A204.1 (cell line): ENCODE results near the gene SOS2.

Experiments used
- FAIRE-seq: peaks from 2 replicates; lab custom pipeline; 2012; peaks lifted over from hg19 to GRCh38; lab: Jason Lieb, UNC

The SOS2 gene

GRCh38 chr14:50116181-50116956 is 115.0 kb downstream of the SOS2 start, which contains the start of gene VCPKMT:
Gene VCPKMT (minus strand): TSS chr14:50116572. CDS start chr14:50116552, 20 bp downstream.
- FAIRE-seq, result peak; percentile 61

GRCh38 chr14:50113381-50114035 is 117.9 kb downstream of the SOS2 start:
- FAIRE-seq, result no peak

GRCh38 chr14:50110323-50111037 is 120.9 kb downstream of the SOS2 start:
- FAIRE-seq, result no peak

GRCh38 chr14:50109342-50109741 is 122.0 kb downstream of the SOS2 start:
- no peak for FAIRE-seq

GRCh38 chr14:50107850-50108249 is 123.5 kb downstream of the SOS2 start:
- FAIRE-seq, result no peak

- no peak for FAIRE-seq
Observed at GRCh38 chr14:50106178-50106577, 125.2 kb downstream of the SOS2 start.

- no peak for FAIRE-seq
Observed at GRCh38 chr14:50103558-50103957, 127.8 kb downstream of the SOS2 start.

GRCh38 chr14:50101417-50101816 is 130.0 kb downstream of the SOS2 start:
- no peak for FAIRE-seq

GRCh38 chr14:50100805-50101204 is 130.6 kb downstream of the SOS2 start:
- no peak for FAIRE-seq

- no peak for FAIRE-seq
Observed at GRCh38 chr14:50099335-50099734, 132.0 kb downstream of the SOS2 start.

GRCh38 chr14:50095895-50096294 is 135.5 kb downstream of the SOS2 start:
- no peak for FAIRE-seq

- FAIRE-seq, result no peak
Observed at GRCh38 chr14:50094056-50094755, 137.2 kb downstream of the SOS2 start.

GRCh38 chr14:50093496-50093895 is 137.9 kb downstream of the SOS2 start:
- FAIRE-seq, result no peak

- no peak for FAIRE-seq
Observed at GRCh38 chr14:50092006-50092555, 139.3 kb downstream of the SOS2 start.

- FAIRE-seq, result no peak
Observed at GRCh38 chr14:50091240-50091913, 140.0 kb downstream of the SOS2 start.

GRCh38 chr14:50089208-50089607 is 142.2 kb downstream of the SOS2 start:
- no peak for FAIRE-seq

GRCh38 chr14:50088731-50089130 is 142.6 kb downstream of the SOS2 start:
- FAIRE-seq, result no peak

- FAIRE-seq, result no peak
Observed at GRCh38 chr14:50088117-50088515, 143.3 kb downstream of the SOS2 start.

- no peak for FAIRE-seq
Observed at GRCh38 chr14:50087341-50088116, 143.8 kb downstream of the SOS2 start.

- FAIRE-seq, result no peak
Observed at GRCh38 chr14:50086321-50086711, 145.1 kb downstream of the SOS2 start.
